ENCODE data around the gene CAPN15.

Gene CAPN15

GRCh38 chr16:546909-547770 is 19.6 kb downstream of the CAPN15 start:
- no peak for DNase-seq (ENCODE audit: low read depth)

GRCh38 chr16:548586-548985 is 21.1 kb downstream of the CAPN15 start:
- DNase-seq (ENCODE audit: low read depth) = no peak

- no peak for DNase-seq (ENCODE audit: low read depth)
These were observed 22.2 kb downstream of the CAPN15 start for GRCh38 chr16:549544-550263.

GRCh38 chr16:551210-551609 is 23.7 kb downstream of the CAPN15 start:
- DNase-seq (ENCODE audit: low read depth) = no peak

- DNase-seq (ENCODE audit: low read depth) = no peak
These were observed 24.7 kb downstream of the CAPN15 start for GRCh38 chr16:552171-552570.

GRCh38 chr16:553601-554296 is 26.2 kb downstream of the CAPN15 start:
- no peak for DNase-seq (ENCODE audit: low read depth)

GRCh38 chr16:554297-554621 is 26.7 kb downstream of the CAPN15 start:
- no peak for DNase-seq (ENCODE audit: low read depth)

- no peak for DNase-seq (ENCODE audit: low read depth)
These were observed 27.3 kb downstream of the CAPN15 start for GRCh38 chr16:554640-555365.

GRCh38 chr16:555528-556473 is 28.3 kb downstream of the CAPN15 start:
- no peak for DNase-seq (ENCODE audit: low read depth)

- no peak for DNase-seq (ENCODE audit: low read depth)
These were observed 29.1 kb downstream of the CAPN15 start for GRCh38 chr16:556474-557173.

- DNase-seq (ENCODE audit: low read depth) = no peak
These were observed 30.2 kb downstream of the CAPN15 start for GRCh38 chr16:557463-558297.

- DNase-seq (ENCODE audit: low read depth) = no peak
These were observed 30.9 kb downstream of the CAPN15 start for GRCh38 chr16:558298-559020.

- no peak for DNase-seq (ENCODE audit: low read depth)
These were observed 31.5 kb downstream of the CAPN15 start for GRCh38 chr16:559021-559380.

- no peak for DNase-seq (ENCODE audit: low read depth)
These were observed 32.1 kb downstream of the CAPN15 start for GRCh38 chr16:559411-560203.

- no peak for DNase-seq (ENCODE audit: low read depth)
These were observed 32.7 kb downstream of the CAPN15 start, which contains the start of gene PRR35 for GRCh38 chr16:560204-560700. Gene PRR35, plus strand, starts transcription at chr16:560394. Its CDS starts 2,901 bp downstream, at chr16:563295.

- DNase-seq (ENCODE audit: low read depth) = no peak
These were observed 33.3 kb downstream of the CAPN15 start for GRCh38 chr16:560701-561412.

GRCh38 chr16:561413-561794 is 33.9 kb downstream of the CAPN15 start:
- DNase-seq (ENCODE audit: low read depth) = no peak

All from HS-5 (cell line).